A549 (cell line): ENCODE measurements around the gene ZC3H12D.

Experiments
- EP300 ChIP-seq, 2 experiments: fragments of >200 bp; sonication (Bioruptor Twin); formaldehyde crosslinking; IDR thresholded peaks; 2 replicates in 1 of 2; 3 replicates in 1 of 2; pipeline ENCODE4 v1.6.1; 2016 to 2017
- POLR2A ChIP-seq: IDR thresholded peaks from 2 replicates; pipeline ENCODE4 v1.6.1; 2012; ENCODE audit warnings: mild to moderate bottlenecking, low read length

DNA sequence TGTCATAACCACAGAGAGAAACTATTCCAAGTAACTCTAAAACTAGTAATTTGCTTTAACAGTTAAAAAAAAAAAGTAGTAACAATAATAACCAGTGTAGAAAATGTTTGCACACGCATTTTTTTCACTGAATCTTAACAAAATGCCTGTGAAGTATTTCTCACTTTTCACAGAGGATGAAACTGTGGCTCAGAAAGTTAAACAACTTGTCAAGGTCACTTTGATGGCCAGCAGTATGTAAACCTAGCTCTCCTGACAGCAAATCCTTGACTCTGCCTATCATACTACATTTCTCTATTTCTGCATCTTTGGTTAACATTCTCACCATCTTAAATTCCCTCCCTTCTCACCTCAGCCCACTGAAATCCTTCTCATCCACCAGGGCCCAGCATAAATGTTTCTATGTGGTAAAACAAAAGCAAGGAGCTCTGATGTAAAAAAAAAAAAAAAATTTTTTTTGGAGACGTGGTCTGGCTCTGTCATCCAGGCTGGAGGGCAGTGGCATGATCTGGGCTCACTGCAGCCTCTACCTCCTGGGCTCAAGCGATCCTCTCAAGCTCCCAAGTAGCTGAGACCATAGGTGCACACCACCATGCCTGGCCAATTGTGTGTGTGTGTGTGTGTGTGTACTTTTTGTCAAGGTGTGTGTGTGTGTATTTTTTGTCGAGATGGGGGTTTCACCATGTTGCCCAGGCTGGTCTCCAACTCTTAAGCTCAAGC, 26.1 kb upstream of the ZC3H12D start:
- TF ChIP-seq POLR2A, result no peak
- TF ChIP-seq EP300 (IDR thresholded peaks at IDR 0.05), result no peak
